Activated naive CD4-positive, alpha-beta T cell (primary cell): ENCODE measurements around the gene NUP214.
"Not testable (repeated sequence)": the region's sequence is repeated elsewhere in the genome, so short reads cannot be mapped to it uniquely, and the experiment has no call there.

Source experiments
- DNase-seq, 4 experiments: peaks; one replicate each; lab custom pipeline; 2025; lab: John Stamatoyannopoulos, UW

Gene NUP214

GRCh38 chr9:131161585-131161984 lies 36.2 kb downstream of the NUP214 start:
- no peak for DNase-seq

- DNase-seq: no peak
Observed at GRCh38 chr9:131162886-131163285, 37.5 kb downstream of the NUP214 start.

- DNase-seq: no peak
Observed at GRCh38 chr9:131165523-131165922, 40.1 kb downstream of the NUP214 start.

- DNase-seq: no peak
Observed at GRCh38 chr9:131167146-131167692, 41.8 kb downstream of the NUP214 start.

GRCh38 chr9:131167936-131168335 lies 42.5 kb downstream of the NUP214 start:
- no peak for DNase-seq

- no peak for DNase-seq
Observed at GRCh38 chr9:131169563-131170240, 44.3 kb downstream of the NUP214 start.

GRCh38 chr9:131173995-131174394 lies 48.6 kb downstream of the NUP214 start:
- DNase-seq: no peak

GRCh38 chr9:131174681-131175239 lies 49.4 kb downstream of the NUP214 start:
- DNase-seq: no peak

- no peak for DNase-seq
Observed at GRCh38 chr9:131177898-131178297, 52.5 kb downstream of the NUP214 start.

GRCh38 chr9:131178382-131178781 lies 53.0 kb downstream of the NUP214 start:
- peak; percentile 11 to 75 (median 53) for DNase-seq

- no peak for DNase-seq
Observed at GRCh38 chr9:131178926-131179325, 53.5 kb downstream of the NUP214 start.

- DNase-seq: no peak
Observed at GRCh38 chr9:131179561-131180219, 54.3 kb downstream of the NUP214 start.

- no peak for DNase-seq
Observed at GRCh38 chr9:131180454-131180853, 55.1 kb downstream of the NUP214 start.

GRCh38 chr9:131181091-131181681 lies 55.8 kb downstream of the NUP214 start:
- DNase-seq: no peak

GRCh38 chr9:131185924-131186323 lies 60.5 kb downstream of the NUP214 start:
- no peak for DNase-seq

GRCh38 chr9:131186622-131187021 lies 61.2 kb downstream of the NUP214 start:
- DNase-seq: no peak

GRCh38 chr9:131187957-131188356 lies 62.6 kb downstream of the NUP214 start:
- no peak for DNase-seq

- no peak for DNase-seq
Observed at GRCh38 chr9:131188976-131189375, 63.6 kb downstream of the NUP214 start.

GRCh38 chr9:131190191-131190590 lies 64.8 kb downstream of the NUP214 start:
- DNase-seq: no peak

GRCh38 chr9:131191032-131191431 lies 65.6 kb downstream of the NUP214 start:
- not testable (repeated sequence) for DNase-seq

GRCh38 chr9:131191857-131192256 lies 66.5 kb downstream of the NUP214 start:
- no peak for DNase-seq

- no peak for DNase-seq
Observed at GRCh38 chr9:131193051-131193450, 67.7 kb downstream of the NUP214 start.

- DNase-seq: no peak
Observed at GRCh38 chr9:131194762-131195161, 69.4 kb downstream of the NUP214 start.
